Naive thymus-derived CD4-positive, alpha-beta T cell (primary cell): ENCODE measurements around the gene ARHGDIB. TPM values are rescaled to one million over a fixed set of nuclear protein-coding genes. Genes with fewer than 3 reads are reported as not detected.

Experiments used
- ATAC-seq: fragments of 150-1000 bp; cut with Tn5 transposase; 2 replicates; pipeline ENCODE4 v1.10.0; 2021; ENCODE audit warnings: mild to moderate bottlenecking, moderate library complexity
- CTCF ChIA-PET: fragments of 350-600 bp; sonication (Branson Sonifier 250); formaldehyde crosslinking; loops from one replicate; lab custom pipeline; 2021; ENCODE audit warnings: antibody characterized with exemption; lab: Charles Lee
- POLR2A ChIA-PET: fragments of 350-600 bp; sonication (Branson Sonifier 250); formaldehyde crosslinking; loops from one replicate; lab custom pipeline; 2021; ENCODE audit warnings: antibody characterized with exemption, inconsistent platforms; lab: Charles Lee
- DNase-seq, 9 donors: peaks; one replicate each; pipeline versions ENCODE4 v3.0.0 to v3.0.0-alpha.2; 2020 to 2022; ENCODE audit warnings: mixed read lengths in 1 of 9
- H3K27ac ChIP-seq: one replicate; pipeline ENCODE4 v1.7.0; 2013; ENCODE audit warnings: mild to moderate bottlenecking, low read depth, low read length, moderate library complexity
- H3K27me3 ChIP-seq, 2 donors: one replicate each; pipeline ENCODE4 v1.7.0; 2013; ENCODE audit warnings: low read length in 2 of 2, mild to moderate bottlenecking in 2 of 2, moderate library complexity in 2 of 2; ENCODE audit not compliant: control insufficient read depth in 2 of 2, insufficient read depth in 2 of 2
- H3K36me3 ChIP-seq, 3 experiments: 1 replicate in 2 of 3; 2 replicates in 1 of 3; pipeline ENCODE4 v1.7.0; 2013; ENCODE audit warnings: low read length in 3 of 3, mild to moderate bottlenecking in 3 of 3, moderate library complexity in 1 of 3; ENCODE audit not compliant: insufficient read depth in 3 of 3, control insufficient read depth in 2 of 3
- H3K4me1 ChIP-seq, 2 donors: one replicate each; pipeline ENCODE4 v1.7.0; 2013; ENCODE audit warnings: low read length in 2 of 2, mild to moderate bottlenecking in 2 of 2, moderate library complexity in 1 of 2; ENCODE audit not compliant: control insufficient read depth in 2 of 2, insufficient read depth in 2 of 2
- H3K4me3 ChIP-seq: 2 replicates; pipeline ENCODE4 v1.7.0; 2013; ENCODE audit warnings: mild to moderate bottlenecking, low read length
- H3K9me3 ChIP-seq, 3 experiments: 1 replicate in 2 of 3; 2 replicates in 1 of 3; pipeline ENCODE4 v1.7.0; 2013; ENCODE audit warnings: low read length in 3 of 3; ENCODE audit not compliant: control insufficient read depth in 2 of 3
- H3K27ac Mint-ChIP-seq, 9 donors: one replicate each; pipeline ENCODE4 v1.8.0; 2020 to 2022; ENCODE audit warnings: mixed read lengths in 9 of 9, mild to moderate bottlenecking in 8 of 9, moderate library complexity in 5 of 9, inconsistent platforms in 2 of 9
- H3K27me3 Mint-ChIP-seq, 5 donors: one replicate each; pipeline ENCODE4 v1.8.0; 2021 to 2022; ENCODE audit warnings: mixed read lengths in 5 of 5, mild to moderate bottlenecking in 1 of 5
- H3K36me3 Mint-ChIP-seq, 5 donors: one replicate each; pipeline ENCODE4 v1.8.0; 2020 to 2022; ENCODE audit warnings: mixed read lengths in 5 of 5, mild to moderate bottlenecking in 3 of 5, inconsistent platforms in 1 of 5
- H3K4me1 Mint-ChIP-seq, 7 donors: one replicate each; pipeline ENCODE4 v1.8.0; 2020 to 2022; ENCODE audit warnings: mixed read lengths in 7 of 7, mild to moderate bottlenecking in 3 of 7, inconsistent platforms in 1 of 7
- H3K4me3 Mint-ChIP-seq, 10 donors: one replicate each; pipeline ENCODE4 v1.8.0; 2020 to 2022; ENCODE audit warnings: mild to moderate bottlenecking in 10 of 10, mixed read lengths in 10 of 10, moderate library complexity in 6 of 10, inconsistent platforms in 2 of 10
- H3K9me3 Mint-ChIP-seq, 11 donors: one replicate each; pipeline ENCODE4 v1.8.0; 2020 to 2022; ENCODE audit warnings: mixed read lengths in 11 of 11, mild to moderate bottlenecking in 4 of 11, inconsistent platforms in 1 of 11, moderate library complexity in 1 of 11
- intact Hi-C, 2 donors: fragments of 100-400 bp; cut with micrococcal nuclease; formaldehyde crosslinking; loops; one replicate each; pipeline ENCODE4 v1.15.1; 2023
- polyA plus RNA-seq, 2 donors: library from polyadenylated mRNA; unstranded; fragments of 300-500 nt; fragmentation: Illumina TruSeq; gene quantifications; one replicate each; pipeline ENCODE4 v1.2.3, GENCODE V29; 2021
- total RNA-seq, 6 experiments: library from RNA in 5 of 6; stranded (reverse) in 5 of 6; gene quantifications; 1 replicate in 5 of 6; 2 replicates in 1 of 6; pipeline ENCODE4 v1.2.3 and lab custom pipeline; 2021 to 2026

The ARHGDIB gene
- total and polyA plus RNA-seq, 7 experiments from 2014 or later, result 776 to 3,336 (median 867) TPM

- Histone ChIP-seq H3K4me3 (no peak overlapping the region), H3K36me3 (no peaks in the 10 kb centered on the region), H3K9me3 (no peaks in the 10 kb centered on the region), H3K4me1 (peaks cover 6 to 20% of the 10 kb centered on the region in 2 donors), H3K27ac (no peak overlapping the region), H3K27me3 (no peaks in the 10 kb centered on the region)
- ATAC-seq (no peak), DNase-seq (no peak)
- intact Hi-C loops, result loop anchor here in 1 of 2 donors (10.0 kb wide), 2 partner anchors 755 to 795 kb away; partner anchors contain the start of gene EPS8
- peaks cover 0 to 13% (median 0%) of the 10 kb centered on the region in 5 donors for H3K36me3 Mint-ChIP-seq
- H3K27me3 Mint-ChIP-seq, result peaks cover 0 to 3% (median 0%) of the 10 kb centered on the region in 5 donors
- no peak overlapping the region for H3K4me3 Mint-ChIP-seq
- H3K27ac Mint-ChIP-seq, result peak overlapping the region in 2 of 9 donors; percentile 29 to 67
- POLR2A ChIA-PET, result interaction anchor here (0.9 to 1.4 kb wide), 3 partner anchors 10 to 31 kb away, joined by 3 to 6 read pairs (median 5); no protein-coding TSS in a partner anchor
- peaks cover 0 to 16% (median 6%) of the 10 kb centered on the region in 11 donors for H3K9me3 Mint-ChIP-seq
- H3K4me1 Mint-ChIP-seq, result peaks cover 23 to 52% (median 43%) of the 10 kb centered on the region in 7 donors
- CTCF ChIA-PET, result interaction anchor here (0.6 to 2.6 kb wide), 2 partner anchors 53 to 365 kb away, joined by 3 to 9 read pairs; partner anchors contain the start of gene ERP27
Measured at GRCh38 chr12:14989790-14990189, 28.4 kb upstream of the ARHGDIB start.

- DNase-seq, result no peak
- H3K9me3 ChIP-seq, result no peaks in the 10 kb centered on the region
- Mint-ChIP-seq H3K27me3 (peaks cover 0 to 3% (median 0%) of the 10 kb centered on the region in 5 donors), H3K36me3 (peaks cover 0 to 13% (median 0%) of the 10 kb centered on the region in 5 donors), H3K4me3 (no peak overlapping the region), H3K9me3 (peaks cover 0 to 16% (median 4%) of the 10 kb centered on the region in 11 donors), H3K27ac (no peak overlapping the region), H3K4me1 (peaks cover 22 to 50% (median 42%) of the 10 kb centered on the region in 7 donors)
- H3K27me3 ChIP-seq, result no peaks in the 10 kb centered on the region
- no peak overlapping the region for H3K27ac ChIP-seq
- no peaks in the 10 kb centered on the region for H3K36me3 ChIP-seq
- H3K4me1 ChIP-seq, result peaks cover 3 to 17% of the 10 kb centered on the region in 2 donors
- ATAC-seq, result no peak
- ChIA-PET CTCF (interaction anchor here (1.1 kb wide), 1 partner anchor 10 kb away, joined by 4 read pairs; no protein-coding TSS in a partner anchor), POLR2A (interaction anchor here (1.1 kb wide), 1 partner anchor 218 kb away, joined by 3 read pairs; no protein-coding TSS in a partner anchor)
- H3K4me3 ChIP-seq, result no peak overlapping the region
- intact Hi-C loops, result no loop called here
Measured at GRCh38 chr12:14988035-14988434, 26.6 kb upstream of the ARHGDIB start.

- H3K9me3 ChIP-seq, result no peaks in the 10 kb centered on the region
- Mint-ChIP-seq H3K4me1 (peaks cover 31 to 56% (median 50%) of the 10 kb centered on the region in 7 donors), H3K27ac (peak overlapping the region in 1 of 9 donors; percentile 9), H3K36me3 (peaks cover 0 to 12% (median 0%) of the 10 kb centered on the region in 5 donors), H3K27me3 (peaks cover 0 to 3% (median 0%) of the 10 kb centered on the region in 5 donors), H3K9me3 (peaks cover 0 to 14% (median 4%) of the 10 kb centered on the region in 11 donors), H3K4me3 (no peak overlapping the region)
- no peak for ATAC-seq
- no peaks in the 10 kb centered on the region for H3K36me3 ChIP-seq
- POLR2A ChIA-PET, result interaction anchor here (0.5 to 1.6 kb wide), 4 partner anchors 8 to 33 kb away, joined by 3 to 4 read pairs (median 3); partner anchors contain the start of gene ARHGDIB
- no peak overlapping the region for H3K27ac ChIP-seq
- CTCF ChIA-PET, result interaction anchor here (0.6 to 1.5 kb wide), 7 partner anchors 38 to 302 kb away, joined by 3 to 6 read pairs (median 3); partner anchors contain the start of gene ERP27
- no peaks in the 10 kb centered on the region for H3K27me3 ChIP-seq
- no peak overlapping the region for H3K4me3 ChIP-seq
- no peak for DNase-seq
- intact Hi-C loops, result no loop called here
- peaks cover 8 to 23% of the 10 kb centered on the region in 2 donors for H3K4me1 ChIP-seq
Measured at GRCh38 chr12:14986449-14986848, 25.0 kb upstream of the ARHGDIB start.

- H3K36me3 ChIP-seq, result no peaks in the 10 kb centered on the region
- ChIA-PET POLR2A (interaction anchor here (0.8 to 2.1 kb wide), 7 partner anchors 9 to 261 kb away, joined by 3 to 8 read pairs (median 3); no protein-coding TSS in a partner anchor), CTCF (interaction anchor here (0.6 to 1.5 kb wide), 3 partner anchors 10 to 165 kb away, joined by 3 to 4 read pairs (median 3); no protein-coding TSS in a partner anchor)
- H3K27ac ChIP-seq, result no peak overlapping the region
- H3K27me3 Mint-ChIP-seq, result peaks cover 0 to 3% (median 0%) of the 10 kb centered on the region in 5 donors
- ATAC-seq, result no peak
- no peaks in the 10 kb centered on the region for H3K27me3 ChIP-seq
- peak overlapping the region in 4 of 10 donors; percentile 8 to 41 (median 38) for H3K4me3 Mint-ChIP-seq
- H3K4me3 ChIP-seq, result no peak overlapping the region
- peaks cover 38 to 69% (median 63%) of the 10 kb centered on the region in 7 donors for H3K4me1 Mint-ChIP-seq
- H3K4me1 ChIP-seq, result peaks cover 10 to 39% of the 10 kb centered on the region in 2 donors
- H3K36me3 Mint-ChIP-seq, result peaks cover 0 to 5% (median 0%) of the 10 kb centered on the region in 5 donors
- intact Hi-C loops, result loop anchor here in 1 of 2 donors (1.0 kb wide), 1 partner anchor 9 kb away; no protein-coding TSS in a partner anchor
- H3K9me3 Mint-ChIP-seq, result peaks cover 0 to 5% (median 0%) of the 10 kb centered on the region in 11 donors
- peak in 1 of 9 donors; percentile 11 for DNase-seq
- H3K27ac Mint-ChIP-seq, result peak overlapping the region in 4 of 9 donors; percentile 9 to 79 (median 34)
- no peaks in the 10 kb centered on the region for H3K9me3 ChIP-seq
Measured at GRCh38 chr12:14984766-14985285, 23.4 kb upstream of the ARHGDIB start.

- H3K27ac Mint-ChIP-seq, result peak overlapping the region in 3 of 9 donors; percentile 22 to 79 (median 44)
- peaks cover 0 to 5% (median 0%) of the 10 kb centered on the region in 11 donors for H3K9me3 Mint-ChIP-seq
- intact Hi-C loops, result loop anchor here in 1 of 2 donors (1.0 kb wide), 1 partner anchor 10 kb away; no protein-coding TSS in a partner anchor
- H3K4me1 ChIP-seq, result peaks cover 17 to 47% of the 10 kb centered on the region in 2 donors
- H3K36me3 Mint-ChIP-seq, result peaks cover 0 to 3% (median 0%) of the 10 kb centered on the region in 5 donors
- H3K4me3 Mint-ChIP-seq, result peak overlapping the region in 1 of 10 donors; percentile 41
- no peak overlapping the region for H3K27ac ChIP-seq
- CTCF ChIA-PET, result interaction anchor here (0.6 to 1.4 kb wide), 3 partner anchors 12 to 164 kb away, joined by 3 to 5 read pairs (median 3); no protein-coding TSS in a partner anchor
- no peak for ATAC-seq
- peaks cover 36 to 70% (median 68%) of the 10 kb centered on the region in 7 donors for H3K4me1 Mint-ChIP-seq
- no peaks in the 10 kb centered on the region for H3K27me3 ChIP-seq
- no peak for DNase-seq
- H3K9me3 ChIP-seq, result no peaks in the 10 kb centered on the region
- H3K36me3 ChIP-seq, result no peaks in the 10 kb centered on the region
- peaks cover 0 to 3% (median 0%) of the 10 kb centered on the region in 5 donors for H3K27me3 Mint-ChIP-seq
- POLR2A ChIA-PET, result interaction anchor here (0.9 to 4.4 kb wide), 8 partner anchors 11 to 260 kb away, joined by 3 to 22 read pairs (median 6); partner anchors contain the start of genes ARHGDIB and PDE6H
- H3K4me3 ChIP-seq, result no peak overlapping the region
Measured at GRCh38 chr12:14984036-14984435, 22.6 kb upstream of the ARHGDIB start.

GRCh38 chr12:14982991-14983390 lies 21.6 kb upstream of the ARHGDIB start:
- ChIA-PET POLR2A (interaction anchor here (0.9 to 4.4 kb wide), 5 partner anchors 10 to 35 kb away, joined by 3 to 22 read pairs (median 3); partner anchors contain the start of genes ARHGDIB and PDE6H), CTCF (interaction anchor here (1.3 to 1.4 kb wide), 2 partner anchors 13 to 46 kb away, joined by 3 to 5 read pairs; no protein-coding TSS in a partner anchor)
- H3K9me3 Mint-ChIP-seq, result no peaks in the 10 kb centered on the region
- peaks cover 0 to under 1% (median 0%) of the 10 kb centered on the region in 5 donors for H3K27me3 Mint-ChIP-seq
- peak in 3 of 9 donors; percentile 17 to 21 (median 19) for DNase-seq
- no peak overlapping the region for H3K4me3 ChIP-seq
- H3K27ac ChIP-seq, result no peak overlapping the region
- intact Hi-C loops, result loop anchor here in 1 of 2 donors (1.0 kb wide), 1 partner anchor 10 kb away; the partner anchor contains the start of gene PDE6H
- peak overlapping the region; percentile 26 to 67 (median 56) for H3K4me3 Mint-ChIP-seq
- no peaks in the 10 kb centered on the region for H3K36me3 ChIP-seq
- H3K4me1 Mint-ChIP-seq, result peaks cover 34 to 80% (median 68%) of the 10 kb centered on the region in 7 donors
- peak overlapping the region in 8 of 9 donors; percentile 16 to 77 (median 70) for H3K27ac Mint-ChIP-seq
- peak; percentile 26 for ATAC-seq
- no peaks in the 10 kb centered on the region for H3K9me3 ChIP-seq
- peaks cover 17 to 50% of the 10 kb centered on the region in 2 donors for H3K4me1 ChIP-seq
- H3K36me3 Mint-ChIP-seq, result peaks cover 0 to 2% (median 0%) of the 10 kb centered on the region in 5 donors
- H3K27me3 ChIP-seq, result no peaks in the 10 kb centered on the region
